ENCODE data around the gene ANKRD17.

The ANKRD17 gene

GRCh38 chr4:73281396-73281795 lies 22.8 kb upstream of the ANKRD17 start:
- Histone ChIP-seq H3K9me3 (ENCODE audit: low read length) (peaks cover 15% of the 10 kb centered on the region), H3K79me2 (ENCODE audit: insufficient read depth, low read length) (no peaks in the 10 kb centered on the region), H3K4me2 (ENCODE audit: low read length) (no peak overlapping the region), H3K9me2 (ENCODE audit: low read depth, low read length) (no peaks in the 10 kb centered on the region), H4K20me1 (ENCODE audit: insufficient read depth, low read length) (no peaks in the 10 kb centered on the region), H3K9ac (ENCODE audit: low read length) (no peak overlapping the region), H3K4me1 (ENCODE audit: insufficient read depth, low read length, severe bottlenecking) (no peaks in the 10 kb centered on the region), H2AFZ (ENCODE audit: low read length) (no peak overlapping the region), H3K27me3 (ENCODE audit: insufficient read depth, low read length) (no peaks in the 10 kb centered on the region), H3F3A (ENCODE audit: insufficient read depth, low read length) (no peaks in the 10 kb centered on the region), H3K27ac (ENCODE audit: low read depth, low read length, poor library complexity, severe bottlenecking) (no peak overlapping the region), H3K4me3 (ENCODE audit: low read depth, low read length, poor library complexity, severe bottlenecking) (no peak overlapping the region), H3K36me3 (ENCODE audit: insufficient read depth, low read length) (no peaks in the 10 kb centered on the region)
- TF ChIP-seq CTCF (IDR thresholded peaks at IDR 0.05; ENCODE audit: low read length) (no peak), EZH2 (IDR thresholded peaks at IDR 0.05; ENCODE audit: borderline replicate concordance, low read length) (no peak)

GRCh38 chr4:73277201-73277600 lies 18.6 kb upstream of the ANKRD17 start:
- no peaks in the 10 kb centered on the region for H3K4me1 ChIP-seq (ENCODE audit: insufficient read depth, low read length, severe bottlenecking)
- no peaks in the 10 kb centered on the region for H3K9me2 ChIP-seq (ENCODE audit: low read depth, low read length)
- no peaks in the 10 kb centered on the region for H4K20me1 ChIP-seq (ENCODE audit: insufficient read depth, low read length)
- H3K79me2 ChIP-seq (ENCODE audit: insufficient read depth, low read length) = no peaks in the 10 kb centered on the region
- H3K4me3 ChIP-seq (ENCODE audit: low read depth, low read length, poor library complexity, severe bottlenecking) = no peak overlapping the region
- H3K9me3 ChIP-seq (ENCODE audit: low read length) = peaks cover 15% of the 10 kb centered on the region
- H3K4me2 ChIP-seq (ENCODE audit: low read length) = no peak overlapping the region
- no peaks in the 10 kb centered on the region for H3F3A ChIP-seq (ENCODE audit: insufficient read depth, low read length)
- no peaks in the 10 kb centered on the region for H3K36me3 ChIP-seq (ENCODE audit: insufficient read depth, low read length)
- H2AFZ ChIP-seq (ENCODE audit: low read length) = no peak overlapping the region
- H3K27me3 ChIP-seq (ENCODE audit: insufficient read depth, low read length) = no peaks in the 10 kb centered on the region
- TF ChIP-seq EZH2 (IDR thresholded peaks at IDR 0.05; ENCODE audit: borderline replicate concordance, low read length) = no peak
- TF ChIP-seq CTCF (IDR thresholded peaks at IDR 0.05; ENCODE audit: low read length) = no peak
- H3K9ac ChIP-seq (ENCODE audit: low read length) = no peak overlapping the region
- H3K27ac ChIP-seq (ENCODE audit: low read depth, low read length, poor library complexity, severe bottlenecking) = no peak overlapping the region

GRCh38 chr4:73275318-73275654 lies 16.7 kb upstream of the ANKRD17 start:
- no peak overlapping the region for H2AFZ ChIP-seq (ENCODE audit: low read length)
- TF ChIP-seq EZH2 (IDR thresholded peaks at IDR 0.05; ENCODE audit: borderline replicate concordance, low read length) = no peak
- TF ChIP-seq CTCF (IDR thresholded peaks at IDR 0.05; ENCODE audit: low read length) = no peak
- H3K36me3 ChIP-seq (ENCODE audit: insufficient read depth, low read length) = no peaks in the 10 kb centered on the region
- no peaks in the 10 kb centered on the region for H3K4me1 ChIP-seq (ENCODE audit: insufficient read depth, low read length, severe bottlenecking)
- no peak overlapping the region for H3K4me3 ChIP-seq (ENCODE audit: low read depth, low read length, poor library complexity, severe bottlenecking)
- no peaks in the 10 kb centered on the region for H3K9me2 ChIP-seq (ENCODE audit: low read depth, low read length)
- H3K9me3 ChIP-seq (ENCODE audit: low read length) = peaks cover 15% of the 10 kb centered on the region
- H3K27me3 ChIP-seq (ENCODE audit: insufficient read depth, low read length) = no peaks in the 10 kb centered on the region
- no peaks in the 10 kb centered on the region for H3F3A ChIP-seq (ENCODE audit: insufficient read depth, low read length)
- no peak overlapping the region for H3K27ac ChIP-seq (ENCODE audit: low read depth, low read length, poor library complexity, severe bottlenecking)
- H3K9ac ChIP-seq (ENCODE audit: low read length) = no peak overlapping the region
- no peak overlapping the region for H3K4me2 ChIP-seq (ENCODE audit: low read length)
- H4K20me1 ChIP-seq (ENCODE audit: insufficient read depth, low read length) = no peaks in the 10 kb centered on the region
- no peaks in the 10 kb centered on the region for H3K79me2 ChIP-seq (ENCODE audit: insufficient read depth, low read length)

Measured in OCI-LY1 (cell line).